Measurements from ENCODE around the gene OR8B4.
"Not testable (repeated sequence)": the region's sequence is repeated elsewhere in the genome, so short reads cannot be mapped to it uniquely, and the experiment has no call there.

The OR8B4 gene

DNA sequence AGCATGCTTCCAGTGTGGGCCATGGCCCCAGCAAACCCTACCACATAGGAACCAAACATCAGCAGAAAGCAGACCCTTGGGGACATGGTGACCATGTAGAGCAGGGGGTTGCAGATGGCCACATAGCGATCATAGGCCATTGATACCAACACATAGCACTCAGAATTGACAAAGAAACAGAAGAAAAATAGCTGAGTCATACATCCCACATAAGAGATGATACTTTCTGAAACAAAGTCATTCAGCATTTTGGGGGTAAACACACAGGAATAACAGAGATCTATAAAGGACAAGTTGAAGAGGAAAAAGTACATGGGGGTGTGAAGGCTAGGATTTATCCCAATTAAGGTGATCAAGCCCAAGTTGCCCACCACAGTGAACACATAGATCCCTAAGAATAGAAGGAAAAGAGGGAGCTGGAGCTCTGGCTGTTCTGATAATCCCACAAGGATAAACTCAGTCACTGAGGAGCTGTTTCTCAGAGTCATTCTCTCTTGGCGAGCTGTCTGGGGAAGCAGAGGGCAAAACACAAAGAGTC, at the start of gene OR8B4:
OR8B4 (minus strand) TSS at position 488 of the 538 bp plus-strand sequence; CDS start at position 488, 0 bp downstream.
- Histone ChIP-seq H3K9me3 (ENCODE audit: low read length) (no peaks in the 10 kb centered on the region), H3K27me3 (ENCODE audit: insufficient read depth, low read length) (no peaks in the 10 kb centered on the region), H3K36me3 (ENCODE audit: insufficient read depth, low read length) (no peaks in the 10 kb centered on the region), H2AFZ (ENCODE audit: low read depth, low read length) (no peak within 1 kb of the TSS), H3K4me3 (ENCODE audit: low read length) (no peak within 1 kb of the TSS), H3K4me1 (ENCODE audit: insufficient read depth, low read length) (no peaks in the 10 kb centered on the region)

- Histone ChIP-seq H3K4me1 (ENCODE audit: insufficient read depth, low read length) (no peaks in the 10 kb centered on the region), H3K9me3 (ENCODE audit: low read length) (no peaks in the 10 kb centered on the region), H3K27me3 (ENCODE audit: insufficient read depth, low read length) (no peaks in the 10 kb centered on the region), H2AFZ (ENCODE audit: low read depth, low read length) (no peak overlapping the region), H3K36me3 (ENCODE audit: insufficient read depth, low read length) (no peaks in the 10 kb centered on the region), H3K4me3 (ENCODE audit: low read length) (no peak overlapping the region)
Measured at GRCh38 chr11:124474079-124474478, 49.4 kb upstream of the OR8B4 start.

GRCh38 chr11:124473476-124473875, 48.8 kb upstream of the OR8B4 start:
- H2AFZ ChIP-seq (ENCODE audit: low read depth, low read length) = no peak overlapping the region

DNA sequence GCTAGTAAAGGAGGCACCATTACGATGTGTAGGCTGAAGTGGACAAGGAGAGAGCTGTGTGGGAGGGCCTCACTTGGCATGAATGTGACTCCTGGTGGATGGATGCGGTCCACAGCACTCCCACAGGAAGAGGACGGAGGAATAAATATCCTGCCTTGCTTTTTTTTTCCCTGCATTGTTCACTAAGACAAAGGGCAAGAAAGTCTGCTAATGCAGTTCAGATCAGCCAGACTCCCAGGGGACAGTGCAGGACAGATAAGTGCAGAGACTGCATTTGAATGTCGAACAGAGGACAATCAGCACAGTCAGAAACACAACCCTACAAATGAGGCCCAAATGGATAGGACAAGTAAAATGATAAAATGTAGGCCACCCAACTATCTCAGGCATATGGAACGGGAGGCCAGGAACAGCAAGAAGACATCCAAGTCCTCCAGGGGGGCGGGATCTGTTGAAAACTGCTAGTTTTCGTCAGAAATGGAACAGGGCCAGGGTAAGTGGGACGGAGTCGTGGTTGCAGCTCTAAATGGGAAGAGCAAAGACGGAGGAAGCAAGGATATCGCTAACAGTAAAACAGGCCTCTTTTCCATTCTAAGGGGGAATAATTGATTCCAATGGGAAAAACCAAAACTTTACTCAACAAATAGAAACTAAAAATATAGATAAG, 46.0 kb upstream of the OR8B4 start:
- no peaks in the 10 kb centered on the region for H3K36me3 ChIP-seq (ENCODE audit: insufficient read depth, low read length)
- H3K4me1 ChIP-seq (ENCODE audit: insufficient read depth, low read length) = no peaks in the 10 kb centered on the region
- H3K27me3 ChIP-seq (ENCODE audit: insufficient read depth, low read length) = no peaks in the 10 kb centered on the region
- H3K9me3 ChIP-seq (ENCODE audit: low read length) = no peaks in the 10 kb centered on the region
- no peak overlapping the region for H2AFZ ChIP-seq (ENCODE audit: low read depth, low read length)
- H3K4me3 ChIP-seq (ENCODE audit: low read length) = no peak overlapping the region

More at GRCh38 chr11:124473476-124473875, 48.8 kb upstream of the OR8B4 start:
- Histone ChIP-seq H3K9me3 (ENCODE audit: low read length) (no peaks in the 10 kb centered on the region), H3K27me3 (ENCODE audit: insufficient read depth, low read length) (no peaks in the 10 kb centered on the region), H3K4me3 (ENCODE audit: low read length) (no peak overlapping the region), H3K36me3 (ENCODE audit: insufficient read depth, low read length) (no peaks in the 10 kb centered on the region), H3K4me1 (ENCODE audit: insufficient read depth, low read length) (no peaks in the 10 kb centered on the region)

DNA sequence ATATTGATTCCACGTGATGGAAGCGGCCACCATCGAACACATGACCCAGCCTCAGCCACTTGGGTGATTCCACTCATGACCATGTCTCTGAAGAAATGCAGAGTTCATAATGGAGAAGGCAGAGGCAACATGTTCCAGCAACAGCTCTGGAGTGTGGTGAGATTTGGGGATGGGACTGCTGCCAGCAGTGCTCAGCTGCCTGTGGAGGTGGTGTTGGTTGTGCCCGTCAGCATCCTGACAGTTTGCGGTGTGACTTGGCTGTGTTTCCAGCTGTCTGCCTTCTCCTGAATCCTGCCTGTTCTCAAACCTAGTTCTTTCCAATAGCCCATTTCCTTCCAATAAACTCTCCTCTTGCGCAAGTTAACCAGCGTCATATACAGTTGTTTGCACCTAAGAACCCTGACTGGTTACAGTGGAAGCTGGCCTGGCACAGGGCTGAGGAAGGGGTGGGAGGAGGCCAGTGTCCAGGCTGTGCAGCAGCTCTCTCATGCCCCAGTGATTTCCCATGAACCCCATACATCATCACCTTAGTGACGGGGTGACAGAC, 42.8 kb upstream of the OR8B4 start:
- Histone ChIP-seq H3K4me3 (ENCODE audit: low read length) (no peak overlapping the region), H3K9me3 (ENCODE audit: low read length) (no peaks in the 10 kb centered on the region), H3K27me3 (ENCODE audit: insufficient read depth, low read length) (peaks cover 3% of the 10 kb centered on the region), H2AFZ (ENCODE audit: low read depth, low read length) (no peak overlapping the region), H3K36me3 (ENCODE audit: insufficient read depth, low read length) (no peaks in the 10 kb centered on the region), H3K4me1 (ENCODE audit: insufficient read depth, low read length) (no peaks in the 10 kb centered on the region)

- H3K9me3 ChIP-seq (ENCODE audit: low read length) = no peaks in the 10 kb centered on the region
- no peaks in the 10 kb centered on the region for H3K4me1 ChIP-seq (ENCODE audit: insufficient read depth, low read length)
- H3K36me3 ChIP-seq (ENCODE audit: insufficient read depth, low read length) = no peaks in the 10 kb centered on the region
- no peak overlapping the region for H2AFZ ChIP-seq (ENCODE audit: low read depth, low read length)
- no peak overlapping the region for H3K4me3 ChIP-seq (ENCODE audit: low read length)
- peaks cover 3% of the 10 kb centered on the region for H3K27me3 ChIP-seq (ENCODE audit: insufficient read depth, low read length)
Measured at GRCh38 chr11:124465368-124465767, 40.7 kb upstream of the OR8B4 start.

DNA sequence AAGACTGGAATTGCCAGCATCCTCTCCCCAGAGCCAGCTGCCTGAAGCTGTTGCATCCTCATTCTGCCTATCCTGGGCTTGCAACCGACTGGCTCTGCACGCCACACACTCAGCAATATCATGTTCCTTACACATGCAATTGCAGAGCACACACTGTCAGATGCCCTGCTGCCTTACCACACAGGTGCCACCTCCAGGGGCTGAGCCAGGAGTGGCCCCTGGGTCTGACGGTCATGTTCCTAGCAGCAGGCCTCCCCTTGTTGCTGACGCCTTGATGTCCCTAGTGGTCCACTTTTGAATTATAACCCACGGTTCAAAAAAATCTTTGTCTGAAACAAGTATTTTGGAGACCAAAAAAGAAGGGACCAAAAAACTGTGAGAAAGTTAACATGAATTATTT, 39.3 kb upstream of the OR8B4 start:
- no peak overlapping the region for H3K4me3 ChIP-seq (ENCODE audit: low read length)
- peaks cover 3% of the 10 kb centered on the region for H3K27me3 ChIP-seq (ENCODE audit: insufficient read depth, low read length)
- H3K9me3 ChIP-seq (ENCODE audit: low read length) = no peaks in the 10 kb centered on the region
- no peak overlapping the region for H2AFZ ChIP-seq (ENCODE audit: low read depth, low read length)
- H3K4me1 ChIP-seq (ENCODE audit: insufficient read depth, low read length) = no peaks in the 10 kb centered on the region
- no peaks in the 10 kb centered on the region for H3K36me3 ChIP-seq (ENCODE audit: insufficient read depth, low read length)

- Histone ChIP-seq H3K4me3 (ENCODE audit: low read length) (no peak overlapping the region), H3K9me3 (ENCODE audit: low read length) (no peaks in the 10 kb centered on the region), H3K36me3 (ENCODE audit: insufficient read depth, low read length) (no peaks in the 10 kb centered on the region), H2AFZ (ENCODE audit: low read depth, low read length) (no peak overlapping the region), H3K27me3 (ENCODE audit: insufficient read depth, low read length) (peaks cover 3% of the 10 kb centered on the region), H3K4me1 (ENCODE audit: insufficient read depth, low read length) (no peaks in the 10 kb centered on the region)
Measured at GRCh38 chr11:124463324-124463723, 38.7 kb upstream of the OR8B4 start.

DNA sequence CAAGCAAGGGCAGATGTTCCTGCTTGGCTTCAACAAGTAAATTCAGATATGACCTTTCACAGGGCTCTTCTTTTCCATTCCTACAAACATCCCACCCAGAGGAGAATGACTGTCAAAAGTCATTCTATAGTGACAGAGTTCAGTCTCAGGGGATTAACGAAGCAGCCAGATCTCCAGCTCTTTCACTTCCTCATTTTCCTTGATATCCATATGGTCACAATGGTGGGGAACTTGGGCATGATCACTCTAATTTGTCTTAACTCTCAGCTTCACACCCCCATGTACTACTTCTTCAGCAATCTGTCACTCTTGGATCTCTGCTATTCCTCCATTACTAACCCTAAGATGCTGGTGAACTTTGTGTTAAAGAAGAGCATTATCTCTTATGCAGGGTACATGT, 35.8 kb upstream of the OR8B4 start:
- Histone ChIP-seq H3K4me3 (ENCODE audit: low read length) (no peak overlapping the region), H2AFZ (ENCODE audit: low read depth, low read length) (no peak overlapping the region), H3K27me3 (ENCODE audit: insufficient read depth, low read length) (peaks cover 3% of the 10 kb centered on the region), H3K9me3 (ENCODE audit: low read length) (no peaks in the 10 kb centered on the region), H3K36me3 (ENCODE audit: insufficient read depth, low read length) (no peaks in the 10 kb centered on the region), H3K4me1 (ENCODE audit: insufficient read depth, low read length) (no peaks in the 10 kb centered on the region)

DNA sequence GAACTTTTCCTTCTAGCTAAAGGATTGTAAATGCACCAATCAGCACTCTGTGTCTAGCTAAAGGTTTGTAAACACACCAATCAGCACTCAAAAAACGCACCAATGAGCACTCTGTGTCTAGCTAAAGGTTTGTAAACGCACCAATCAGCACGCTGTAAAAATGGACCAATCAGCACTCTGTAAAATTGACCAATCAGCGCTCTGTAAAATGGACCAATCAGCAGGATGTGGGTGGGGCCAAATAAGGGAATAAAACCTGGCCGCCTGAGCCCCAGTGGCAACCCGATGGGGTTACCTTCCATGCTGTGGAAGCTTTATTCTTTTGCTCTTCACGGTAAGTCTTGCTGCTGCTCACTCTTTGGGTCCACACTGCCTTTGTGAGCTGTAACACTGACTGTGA, 34.7 kb upstream of the OR8B4 start:
- not testable (repeated sequence) for H3K27me3 ChIP-seq (ENCODE audit: insufficient read depth, low read length); H2AFZ ChIP-seq (ENCODE audit: low read depth, low read length); H3K4me3 ChIP-seq (ENCODE audit: low read length); H3K36me3 ChIP-seq (ENCODE audit: insufficient read depth, low read length); H3K4me1 ChIP-seq (ENCODE audit: insufficient read depth, low read length); H3K9me3 ChIP-seq (ENCODE audit: low read length)

- Histone ChIP-seq H3K36me3 (ENCODE audit: insufficient read depth, low read length) (no peaks in the 10 kb centered on the region), H3K27me3 (ENCODE audit: insufficient read depth, low read length) (no peaks in the 10 kb centered on the region), H2AFZ (ENCODE audit: low read depth, low read length) (no peak overlapping the region), H3K4me3 (ENCODE audit: low read length) (no peak overlapping the region), H3K4me1 (ENCODE audit: insufficient read depth, low read length) (no peaks in the 10 kb centered on the region), H3K9me3 (ENCODE audit: low read length) (no peaks in the 10 kb centered on the region)
Measured at GRCh38 chr11:124454552-124454951, 29.9 kb upstream of the OR8B4 start.

DNA sequence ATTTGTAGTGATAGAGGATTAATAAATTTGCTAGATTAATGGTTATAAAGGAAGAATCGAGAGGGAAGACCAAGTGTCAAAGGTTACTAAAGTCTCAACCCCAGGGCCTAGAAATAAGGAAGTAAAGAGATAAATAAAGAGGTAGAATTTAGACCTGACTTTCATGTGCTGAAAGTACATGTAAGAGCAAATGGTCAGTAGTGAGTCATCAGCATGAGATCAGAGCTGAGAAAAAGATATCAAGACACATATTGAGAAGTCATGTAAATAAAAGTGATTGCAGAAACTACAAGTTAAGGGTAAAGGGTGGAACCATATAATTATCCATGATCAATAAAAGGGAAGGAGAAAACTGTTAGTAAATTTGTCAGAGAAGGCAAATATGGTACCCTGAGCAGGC, 22.2 kb upstream of the OR8B4 start:
- H2AFZ ChIP-seq (ENCODE audit: low read depth, low read length) = no peak overlapping the region
- no peaks in the 10 kb centered on the region for H3K27me3 ChIP-seq (ENCODE audit: insufficient read depth, low read length)
- no peaks in the 10 kb centered on the region for H3K4me1 ChIP-seq (ENCODE audit: insufficient read depth, low read length)
- H3K36me3 ChIP-seq (ENCODE audit: insufficient read depth, low read length) = no peaks in the 10 kb centered on the region
- H3K9me3 ChIP-seq (ENCODE audit: low read length) = no peaks in the 10 kb centered on the region
- no peak overlapping the region for H3K4me3 ChIP-seq (ENCODE audit: low read length)

DNA sequence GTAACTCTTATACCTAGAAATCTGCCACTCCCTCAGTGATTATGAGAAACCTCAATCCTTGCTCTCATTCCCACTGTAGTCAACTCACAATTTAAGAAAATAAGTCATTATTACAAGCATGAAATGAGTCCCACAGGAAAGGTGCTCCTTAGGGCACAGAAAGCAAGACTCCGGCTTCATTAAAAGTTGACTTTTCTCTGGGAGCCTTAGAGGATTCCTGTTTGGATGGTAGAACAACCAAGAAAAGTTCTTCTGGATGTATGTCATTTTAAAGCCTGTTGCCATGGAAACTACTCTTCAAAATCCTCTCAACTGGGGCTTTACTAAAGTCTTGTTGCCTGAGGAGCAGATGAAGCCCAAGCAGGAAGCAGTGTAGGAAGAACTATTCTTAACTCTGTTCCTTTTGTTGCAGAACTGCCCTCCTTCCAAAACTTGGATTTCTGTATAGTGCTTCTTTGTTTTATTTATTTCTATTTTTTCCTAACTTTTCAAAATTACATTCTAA, 21.0 kb upstream of the OR8B4 start, which contains the start of gene OR8B8:
OR8B8 (minus strand) TSS at position 51 of the 505 bp plus-strand sequence. CDS start 4,611 bp downstream, outside the sequence.
- Histone ChIP-seq H3K27me3 (ENCODE audit: insufficient read depth, low read length) (no peaks in the 10 kb centered on the region), H3K36me3 (ENCODE audit: insufficient read depth, low read length) (no peaks in the 10 kb centered on the region), H3K4me3 (ENCODE audit: low read length) (no peak within 1 kb of the TSS)

More for the DNA sequence above, 21.0 kb upstream of the OR8B4 start, which contains the start of gene OR8B8:
- Histone ChIP-seq H2AFZ (ENCODE audit: low read depth, low read length) (no peak within 1 kb of the TSS), H3K9me3 (ENCODE audit: low read length) (no peaks in the 10 kb centered on the region), H3K4me1 (ENCODE audit: insufficient read depth, low read length) (no peaks in the 10 kb centered on the region)
